Activated T-cell treated with anti-CD3 and anti-CD28 coated beads, Interleukin-2, amount 50 U/mL, for 4 hours (primary cell): ENCODE data around the gene PRKCE. TPM values are rescaled to one million over a fixed set of nuclear protein-coding genes. Genes with fewer than 3 reads are reported as not detected.
"Not testable (repeated sequence)": the region's sequence is repeated elsewhere in the genome, so short reads cannot be mapped to it uniquely, and the experiment has no call there.

Experiments used
- ATAC-seq, 2 donors: fragments of 200-7000 bp; cut with Tn5 transposase; one replicate each; pipeline ENCODE4 v1.10.0; 2021
- DNase-seq: peaks from one replicate; pipeline ENCODE4 v3.0.0-alpha.2; 2020
- H3K27me3 Mint-ChIP-seq: one replicate; pipeline ENCODE4 v1.8.0; 2021; ENCODE audit warnings: low read depth, mixed read lengths
- H3K36me3 Mint-ChIP-seq: one replicate; pipeline ENCODE4 v1.8.0; 2022; ENCODE audit warnings: mixed read lengths; ENCODE audit not compliant: insufficient read depth
- H3K4me1 Mint-ChIP-seq: one replicate; pipeline ENCODE4 v1.8.0; 2021; ENCODE audit warnings: low read depth, mixed read lengths
- H3K4me3 Mint-ChIP-seq: one replicate; pipeline ENCODE4 v1.8.0; 2021; ENCODE audit warnings: mild to moderate bottlenecking, moderate library complexity, mixed read lengths
- H3K9me3 Mint-ChIP-seq: one replicate; pipeline ENCODE4 v1.8.0; 2021; ENCODE audit warnings: mixed read lengths
- total RNA-seq, 3 donors: library from RNA; stranded (reverse); gene quantifications; one replicate each; pipeline ENCODE4 v1.2.1, GENCODE V29; 2021

The PRKCE gene
- total RNA-seq, 3 donors from 2014 or later = 9.1 to 9.5 (median 9.2) TPM

GRCh38 chr2:45709137-45709536, 57.7 kb downstream of the PRKCE start:
- H3K27me3 Mint-ChIP-seq = no peaks in the 10 kb centered on the region
- H3K4me1 Mint-ChIP-seq = peaks cover 5% of the 10 kb centered on the region
- H3K36me3 Mint-ChIP-seq = peaks cover 28% of the 10 kb centered on the region
- no peak overlapping the region for H3K4me3 Mint-ChIP-seq
- no peak for DNase-seq
- H3K9me3 Mint-ChIP-seq = no peaks in the 10 kb centered on the region
- no peak for ATAC-seq

- no peaks in the 10 kb centered on the region for H3K9me3 Mint-ChIP-seq
- no peaks in the 10 kb centered on the region for H3K27me3 Mint-ChIP-seq
- peaks cover 30% of the 10 kb centered on the region for H3K36me3 Mint-ChIP-seq
- peaks cover 5% of the 10 kb centered on the region for H3K4me1 Mint-ChIP-seq
- DNase-seq (no peak), ATAC-seq (no peak)
- H3K4me3 Mint-ChIP-seq = no peak overlapping the region
Observed at GRCh38 chr2:45710468-45710867, 59.0 kb downstream of the PRKCE start.

GRCh38 chr2:45711224-45711623, 59.7 kb downstream of the PRKCE start:
- Mint-ChIP-seq H3K27me3 (no peaks in the 10 kb centered on the region), H3K9me3 (no peaks in the 10 kb centered on the region), H3K4me1 (peaks cover 5% of the 10 kb centered on the region), H3K4me3 (no peak overlapping the region), H3K36me3 (peaks cover 36% of the 10 kb centered on the region)
- ATAC-seq (no peak), DNase-seq (no peak)

GRCh38 chr2:45712570-45712969, 61.1 kb downstream of the PRKCE start:
- no peak for DNase-seq
- Mint-ChIP-seq H3K4me3 (no peak overlapping the region), H3K36me3 (peaks cover 28% of the 10 kb centered on the region), H3K4me1 (peaks cover 5% of the 10 kb centered on the region), H3K9me3 (no peaks in the 10 kb centered on the region), H3K27me3 (no peaks in the 10 kb centered on the region)
- ATAC-seq = no peak

GRCh38 chr2:45713136-45713535, 61.7 kb downstream of the PRKCE start:
- Mint-ChIP-seq H3K4me3 (no peak overlapping the region), H3K9me3 (no peaks in the 10 kb centered on the region), H3K36me3 (peaks cover 23% of the 10 kb centered on the region), H3K4me1 (peaks cover 5% of the 10 kb centered on the region), H3K27me3 (no peaks in the 10 kb centered on the region)
- no peak for DNase-seq
- no peak for ATAC-seq

GRCh38 chr2:45713591-45713990, 62.1 kb downstream of the PRKCE start:
- no peaks in the 10 kb centered on the region for H3K27me3 Mint-ChIP-seq
- H3K9me3 Mint-ChIP-seq = no peaks in the 10 kb centered on the region
- H3K4me3 Mint-ChIP-seq = no peak overlapping the region
- H3K36me3 Mint-ChIP-seq = peaks cover 18% of the 10 kb centered on the region
- ATAC-seq (no peak), DNase-seq (no peak)
- peaks cover 5% of the 10 kb centered on the region for H3K4me1 Mint-ChIP-seq

- Mint-ChIP-seq H3K9me3 (no peaks in the 10 kb centered on the region), H3K36me3 (peaks cover 18% of the 10 kb centered on the region), H3K4me1 (peaks cover 5% of the 10 kb centered on the region), H3K27me3 (no peaks in the 10 kb centered on the region), H3K4me3 (no peak overlapping the region)
- DNase-seq (no peak), ATAC-seq (no peak)
Observed at GRCh38 chr2:45714679-45715078, 63.2 kb downstream of the PRKCE start.

GRCh38 chr2:45715601-45716379, 64.3 kb downstream of the PRKCE start:
- ATAC-seq = no peak
- no peaks in the 10 kb centered on the region for H3K9me3 Mint-ChIP-seq
- H3K27me3 Mint-ChIP-seq = no peaks in the 10 kb centered on the region
- DNase-seq = no peak
- H3K4me3 Mint-ChIP-seq = no peak overlapping the region
- H3K36me3 Mint-ChIP-seq = peaks cover 18% of the 10 kb centered on the region
- peaks cover 5% of the 10 kb centered on the region for H3K4me1 Mint-ChIP-seq

GRCh38 chr2:45716432-45716831, 65.0 kb downstream of the PRKCE start:
- H3K27me3 Mint-ChIP-seq, DNase-seq, H3K9me3 Mint-ChIP-seq, H3K4me3 Mint-ChIP-seq, H3K4me1 Mint-ChIP-seq, ATAC-seq: not testable (repeated sequence)
- H3K36me3 Mint-ChIP-seq = peaks cover 18% of the 10 kb centered on the region

GRCh38 chr2:45716915-45717314, 65.4 kb downstream of the PRKCE start:
- peaks cover 18% of the 10 kb centered on the region for H3K36me3 Mint-ChIP-seq
- no peaks in the 10 kb centered on the region for H3K9me3 Mint-ChIP-seq
- H3K4me3 Mint-ChIP-seq = no peak overlapping the region
- DNase-seq = no peak
- ATAC-seq = no peak
- peaks cover 5% of the 10 kb centered on the region for H3K4me1 Mint-ChIP-seq
- no peaks in the 10 kb centered on the region for H3K27me3 Mint-ChIP-seq

GRCh38 chr2:45720210-45720609, 68.7 kb downstream of the PRKCE start:
- no peaks in the 10 kb centered on the region for H3K9me3 Mint-ChIP-seq
- no peaks in the 10 kb centered on the region for H3K27me3 Mint-ChIP-seq
- no peak for ATAC-seq
- H3K36me3 Mint-ChIP-seq = peaks cover 8% of the 10 kb centered on the region
- peaks cover 8% of the 10 kb centered on the region for H3K4me1 Mint-ChIP-seq
- no peak for DNase-seq
- no peak overlapping the region for H3K4me3 Mint-ChIP-seq

GRCh38 chr2:45721150-45721549, 69.7 kb downstream of the PRKCE start:
- Mint-ChIP-seq H3K9me3 (no peaks in the 10 kb centered on the region), H3K4me1 (peaks cover 8% of the 10 kb centered on the region), H3K4me3 (no peak overlapping the region), H3K36me3 (no peaks in the 10 kb centered on the region), H3K27me3 (no peaks in the 10 kb centered on the region)
- DNase-seq (no peak), ATAC-seq (no peak)

GRCh38 chr2:45722477-45722876, 71.0 kb downstream of the PRKCE start:
- Mint-ChIP-seq H3K9me3 (no peaks in the 10 kb centered on the region), H3K4me1 (peaks cover 8% of the 10 kb centered on the region), H3K36me3 (no peaks in the 10 kb centered on the region), H3K27me3 (no peaks in the 10 kb centered on the region), H3K4me3 (no peak overlapping the region)
- DNase-seq (no peak), ATAC-seq (no peak)

GRCh38 chr2:45723857-45724256, 72.4 kb downstream of the PRKCE start:
- no peaks in the 10 kb centered on the region for H3K9me3 Mint-ChIP-seq
- DNase-seq (no peak), ATAC-seq (no peak)
- H3K4me1 Mint-ChIP-seq = peaks cover 10% of the 10 kb centered on the region
- no peaks in the 10 kb centered on the region for H3K36me3 Mint-ChIP-seq
- H3K4me3 Mint-ChIP-seq = no peak overlapping the region
- H3K27me3 Mint-ChIP-seq = no peaks in the 10 kb centered on the region

- no peaks in the 10 kb centered on the region for H3K27me3 Mint-ChIP-seq
- H3K4me3 Mint-ChIP-seq = no peak overlapping the region
- no peaks in the 10 kb centered on the region for H3K9me3 Mint-ChIP-seq
- no peak for DNase-seq
- ATAC-seq = no peak
- H3K4me1 Mint-ChIP-seq = peaks cover 10% of the 10 kb centered on the region
- H3K36me3 Mint-ChIP-seq = no peaks in the 10 kb centered on the region
Observed at GRCh38 chr2:45724335-45724734, 72.9 kb downstream of the PRKCE start.
